Endothelial cell of umbilical vein (primary cell): ENCODE data around the gene MTCH2. TPM values are rescaled to one million over a fixed set of nuclear protein-coding genes. Genes with fewer than 3 reads are reported as not detected.
A peak's percentile ranks its signal among the peaks of the same experiment; 100 is the strongest.

ENCODE experiments used
- BruUV-seq: library from RNA; stranded (reverse); fragments of 400-500 nt; replicated peaks from 2 replicates; lab custom pipeline; 2021; lab: Mats Ljungman, UMichigan
- CTCF ChIA-PET: fragments of 300-600, 350-600 bp; sonication (Branson Sonifier 250); formaldehyde crosslinking; loops from one replicate; lab custom pipeline; 2021; ENCODE audit warnings: antibody characterized with exemption, inconsistent platforms; lab: Charles Lee
- POLR2A ChIA-PET: fragments of 300-600, 350-600 bp; sonication (Branson Sonifier 250); formaldehyde crosslinking; loops from one replicate; lab custom pipeline; 2021; ENCODE audit warnings: antibody characterized with exemption, inconsistent platforms; lab: Charles Lee
- DNase-seq: peaks from one replicate; pipeline ENCODE4 v3.0.0-alpha.2; 2011; ENCODE audit warnings: low read depth, low spot score
- FAIRE-seq: peaks from 2 replicates; lab custom pipeline; 2011; peaks lifted over from hg19 to GRCh38; lab: Jason Lieb, UNC
- H2AFZ ChIP-seq: 2 replicates; pipeline ENCODE4 v1.6.0; 2012; ENCODE audit warnings: low read depth, low read length, control low read depth, inconsistent platforms
- H3K27ac ChIP-seq: 2 replicates; pipeline ENCODE4 v1.5.1; 2011; ENCODE audit warnings: low read depth, mild to moderate bottlenecking, control low read depth, low read length, moderate library complexity; ENCODE audit not compliant: insufficient read depth
- H3K27me3 ChIP-seq, 2 experiments: 2 replicates each; pipeline versions ENCODE4 v1.6.0 to v1.6.1; 2011; ENCODE audit warnings: low read length in 2 of 2, mixed read lengths in 1 of 2; ENCODE audit not compliant: control insufficient read depth in 2 of 2, insufficient read depth in 2 of 2
- H3K36me3 ChIP-seq, 2 experiments: 2 replicates in 1 of 2; 3 replicates in 1 of 2; pipeline ENCODE4 v1.5.1; 2011; ENCODE audit warnings: low read length in 2 of 2, mild to moderate bottlenecking in 1 of 2, moderate library complexity in 1 of 2; ENCODE audit not compliant: control insufficient read depth in 2 of 2, insufficient read depth in 2 of 2; ENCODE audit errors: extremely low read depth in 1 of 2
- H3K4me1 ChIP-seq: 3 replicates; pipeline ENCODE4 v1.5.1; 2011; ENCODE audit warnings: mild to moderate bottlenecking, low read length; ENCODE audit not compliant: control insufficient read depth, insufficient read depth; ENCODE audit errors: extremely low read depth
- H3K4me2 ChIP-seq: 2 replicates; pipeline ENCODE4 v1.6.1; 2011; ENCODE audit warnings: low read length, control low read depth, mixed read lengths; ENCODE audit not compliant: insufficient read depth
- H3K4me3 ChIP-seq, 3 experiments: fragments of 200-600 bp in 1 of 3; sonication (generic), shearing (Covaris generic) in 1 of 3; replicated peaks in 1 of 3; 2 replicates each; pipeline ENCODE4 v1.5.1; 2011 to 2016; ENCODE audit warnings: control low read depth in 3 of 3, low read length in 3 of 3, mild to moderate bottlenecking in 2 of 3, inconsistent platforms in 1 of 3, low read depth in 1 of 3, moderate library complexity in 1 of 3; ENCODE audit not compliant: insufficient read depth in 1 of 3
- H3K79me2 ChIP-seq: 2 replicates; pipeline ENCODE4 v1.6.0; 2012; ENCODE audit warnings: low read length, inconsistent platforms; ENCODE audit not compliant: control insufficient read depth, insufficient read depth
- H3K9ac ChIP-seq: replicated peaks from 2 replicates; pipeline ENCODE3; 2011; ENCODE audit warnings: low read length, control low read depth; ENCODE audit not compliant: insufficient read depth; ENCODE audit errors: extremely low read depth
- H3K9me1 ChIP-seq: replicated peaks from 3 replicates; pipeline ENCODE4 v1.6.0; 2011; ENCODE audit warnings: mild to moderate bottlenecking, low read length; ENCODE audit not compliant: control insufficient read depth, insufficient read depth; ENCODE audit errors: extremely low read depth
- H3K9me3 ChIP-seq: replicated peaks from 2 replicates; pipeline ENCODE4 v1.5.1; 2012; ENCODE audit warnings: low read length, inconsistent platforms; ENCODE audit not compliant: control insufficient read depth, insufficient read depth
- H4K20me1 ChIP-seq: replicated peaks from 2 replicates; pipeline ENCODE3; 2011; ENCODE audit warnings: mild to moderate bottlenecking, low read length; ENCODE audit not compliant: control insufficient read depth, insufficient read depth; ENCODE audit errors: extremely low read depth
- EZH2 ChIP-seq: IDR thresholded peaks from 2 replicates; pipeline ENCODE4 v1.6.1; 2012; ENCODE audit warnings: borderline replicate concordance, low read depth, mild to moderate bottlenecking, moderate library complexity, low read length, inconsistent platforms; ENCODE audit not compliant: severe bottlenecking
- GATA2 ChIP-seq: IDR thresholded peaks from 2 replicates; pipeline ENCODE4 v1.7.0; 2011; ENCODE audit warnings: low read depth, mild to moderate bottlenecking, moderate library complexity, mixed read lengths, low read length; ENCODE audit not compliant: insufficient read length, insufficient read depth
- JUN ChIP-seq: IDR thresholded peaks from 2 replicates; pipeline ENCODE4 v1.6.1; 2011; ENCODE audit warnings: borderline replicate concordance, low read depth; ENCODE audit not compliant: insufficient read length, insufficient read depth
- MYC ChIP-seq: IDR thresholded peaks from one replicate; pipeline ENCODE4 v1.6.1; 2011; ENCODE audit warnings: mild to moderate bottlenecking, low read depth, low read length
- POLR2A ChIP-seq: IDR thresholded peaks from 2 replicates; pipeline ENCODE4 v1.6.1; 2012; ENCODE audit warnings: low read depth, mild to moderate bottlenecking, control low read depth, low read length
- dilution Hi-C: fragments of 300-500 bp; cut with MboI; formaldehyde crosslinking; loops from one replicate; pipeline ENCODE4 v1.15.0; 2019; ENCODE audit warnings: low sequenced_read_pairs; ENCODE audit not compliant: extremely low pct_ligation_motif_present
- intact Hi-C: fragments of 100-400 bp; cut with micrococcal nuclease; formaldehyde crosslinking; loops from one replicate; pipeline ENCODE4 v1.10.0; 2022
- polyA plus RNA-seq, 4 experiments: library from polyadenylated mRNA; depleted of rRNA in 3 of 4; stranded (reverse) in 3 of 4; unstranded in 1 of 4; fragments of >200 nt; gene quantifications; 2 replicates each; pipeline versions ENCODE4 v1.2.1 to v1.2.3, GENCODE V29; 2011 to 2012; ENCODE audit warnings: missing spikeins in 1 of 4
- total RNA-seq: library from RNA; stranded (reverse); gene quantifications from 2 replicates; pipeline ENCODE4 v1.2.3, GENCODE V29; 2021
- TF ChIP-seq, protein P1 (sequence below): IDR thresholded peaks from 2 replicates; pipeline ENCODE4 v1.6.1; 2011; ENCODE audit not compliant: insufficient read depth, insufficient read length
- TF ChIP-seq, protein P2 (sequence below), 2 donors: IDR thresholded peaks; 1 replicate in 1 of 2; 2 replicates in 1 of 2; pipeline ENCODE4 v1.5.1; 2011; ENCODE audit warnings: low read length in 2 of 2, mild to moderate bottlenecking in 2 of 2, moderate library complexity in 2 of 2, control low read depth in 1 of 2, inconsistent platforms in 1 of 2, low read depth in 1 of 2; ENCODE audit not compliant: insufficient read depth in 1 of 2; ENCODE audit errors: extremely low read depth in 1 of 2

MTCH2 gene
- total and polyA plus RNA-seq, 2 donors (not counting 3 experiments of a cell fraction or from before 2014, with no cell fraction given): 138 to 144 TPM

- Histone ChIP-seq H3K27ac (no peak overlapping the region), H3K4me2 (no peak overlapping the region), H4K20me1 (no peaks in the 10 kb centered on the region), H3K4me3 (no peak overlapping the region), H3K79me2 (no peaks in the 10 kb centered on the region), H3K9me1 (no peaks in the 10 kb centered on the region), H3K9me3 (no peaks in the 10 kb centered on the region), H3K9ac (no peak overlapping the region), H3K4me1 (peaks cover 10% of the 10 kb centered on the region), H2AFZ (no peak overlapping the region), H3K27me3 (peaks cover 32 to 40% of the 10 kb centered on the region in 2 experiments), H3K36me3 (no peaks in the 10 kb centered on the region)
- dilution Hi-C loops: no loop called here
- CTCF ChIA-PET: interaction anchor here (1.2 to 1.3 kb wide), 2 partner anchors 25 to 179 kb away, joined by 4 to 5 read pairs; no protein-coding TSS in a partner anchor
- TF ChIP-seq, protein P1, sequence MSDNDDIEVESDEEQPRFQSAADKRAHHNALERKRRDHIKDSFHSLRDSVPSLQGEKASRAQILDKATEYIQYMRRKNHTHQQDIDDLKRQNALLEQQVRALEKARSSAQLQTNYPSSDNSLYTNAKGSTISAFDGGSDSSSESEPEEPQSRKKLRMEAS: no peak
- no peak for TF ChIP-seq EZH2
- no peak for TF ChIP-seq POLR2A
- TF ChIP-seq JUN: no peak
- no peak for TF ChIP-seq GATA2
- TF ChIP-seq MYC: no peak
- intact Hi-C loops: no loop called here
- BruUV-seq: no TSS peak
- peak; percentile 71 for FAIRE-seq
- POLR2A ChIA-PET: interaction anchor here (0.5 kb wide), 1 partner anchor 125 kb away, joined by 4 read pairs; no protein-coding TSS in a partner anchor
- peak; percentile 66 for DNase-seq
Observed at GRCh38 chr11:47591764-47592163, 50.6 kb downstream of the MTCH2 start.

- H3K9me3 ChIP-seq: no peaks in the 10 kb centered on the region
- H3K27ac ChIP-seq: no peak overlapping the region
- BruUV-seq: no TSS peak
- H2AFZ ChIP-seq: peak overlapping the region; percentile 95
- H3K36me3 ChIP-seq: no peaks in the 10 kb centered on the region
- intact Hi-C loops: no loop called here
- FAIRE-seq: no peak
- peak overlapping the region in 1 of 3 experiments; percentile 32 for H3K4me3 ChIP-seq
- H3K9me1 ChIP-seq: no peaks in the 10 kb centered on the region
- H4K20me1 ChIP-seq: no peaks in the 10 kb centered on the region
- peak; percentile 56 for DNase-seq
- dilution Hi-C loops: no loop called here
- POLR2A ChIA-PET: no interaction called here
- peak overlapping the region; percentile 23 for H3K4me2 ChIP-seq
- H3K4me1 ChIP-seq: peaks cover 10% of the 10 kb centered on the region
- CTCF ChIA-PET: no interaction called here
- TF ChIP-seq, protein P1: peak; percentile 34
- TF ChIP-seq, protein P2, sequence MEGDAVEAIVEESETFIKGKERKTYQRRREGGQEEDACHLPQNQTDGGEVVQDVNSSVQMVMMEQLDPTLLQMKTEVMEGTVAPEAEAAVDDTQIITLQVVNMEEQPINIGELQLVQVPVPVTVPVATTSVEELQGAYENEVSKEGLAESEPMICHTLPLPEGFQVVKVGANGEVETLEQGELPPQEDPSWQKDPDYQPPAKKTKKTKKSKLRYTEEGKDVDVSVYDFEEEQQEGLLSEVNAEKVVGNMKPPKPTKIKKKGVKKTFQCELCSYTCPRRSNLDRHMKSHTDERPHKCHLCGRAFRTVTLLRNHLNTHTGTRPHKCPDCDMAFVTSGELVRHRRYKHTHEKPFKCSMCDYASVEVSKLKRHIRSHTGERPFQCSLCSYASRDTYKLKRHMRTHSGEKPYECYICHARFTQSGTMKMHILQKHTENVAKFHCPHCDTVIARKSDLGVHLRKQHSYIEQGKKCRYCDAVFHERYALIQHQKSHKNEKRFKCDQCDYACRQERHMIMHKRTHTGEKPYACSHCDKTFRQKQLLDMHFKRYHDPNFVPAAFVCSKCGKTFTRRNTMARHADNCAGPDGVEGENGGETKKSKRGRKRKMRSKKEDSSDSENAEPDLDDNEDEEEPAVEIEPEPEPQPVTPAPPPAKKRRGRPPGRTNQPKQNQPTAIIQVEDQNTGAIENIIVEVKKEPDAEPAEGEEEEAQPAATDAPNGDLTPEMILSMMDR (IDR thresholded peaks at IDR 0.05; ENCODE audit: extremely low read depth in 1 of 2, insufficient read depth in 1 of 2, low read depth in 1 of 2, low read length in 2 of 2): no peak
- peaks cover 25 to 31% of the 10 kb centered on the region in 2 experiments for H3K27me3 ChIP-seq
- H3K9ac ChIP-seq: peak overlapping the region; percentile 1
- no peaks in the 10 kb centered on the region for H3K79me2 ChIP-seq
Observed at GRCh38 chr11:47589977-47590861, 52.1 kb downstream of the MTCH2 start.
